Peyer's patch (tissue), 4 donors: ENCODE measurements around the gene NEB. TPM values are rescaled to one million over a fixed set of nuclear protein-coding genes. Genes with fewer than 3 reads are reported as not detected.

Source experiments
- DNase-seq, 3 donors: peaks; one replicate each; pipeline ENCODE4 v3.0.0-alpha.2; 2017 to 2019
- H3K27ac ChIP-seq, 4 donors: fragments of 200-600 bp; sonication (generic); one replicate each; pipeline ENCODE4 v1.5.1; 2016 to 2019
- H3K27me3 ChIP-seq, 2 donors: fragments of 200-600 bp; sonication (generic); one replicate each; pipeline ENCODE4 v1.5.1; 2019
- H3K36me3 ChIP-seq, 3 donors: fragments of 200-600 bp; sonication (generic); one replicate each; pipeline ENCODE4 v1.5.1; 2016 to 2019
- H3K4me1 ChIP-seq, 4 donors: fragments of 200-600 bp; sonication (generic); one replicate each; pipeline ENCODE4 v1.5.1; 2016 to 2019
- H3K4me3 ChIP-seq, 4 donors: fragments of 200-600 bp; sonication (generic); 1 replicate in 3 of 4; 2 replicates in 1 of 4; pipeline ENCODE4 v1.5.1; 2016 to 2019; ENCODE audit warnings: mild to moderate bottlenecking in 1 of 4
- H3K9me3 ChIP-seq, 4 donors: fragments of 200-600 bp; sonication (generic); one replicate each; pipeline ENCODE4 v1.5.1; 2016 to 2019; ENCODE audit warnings: mild to moderate bottlenecking in 1 of 4
- POLR2A ChIP-seq, 2 donors: fragments of 450-650 bp; IDR thresholded peaks; one replicate each; pipeline ENCODE4 v1.5.1; 2017; ENCODE audit warnings: antibody characterized with exemption in 2 of 2, mild to moderate bottlenecking in 2 of 2, moderate library complexity in 2 of 2
- total RNA-seq, 4 donors: library from RNA; depleted of rRNA; stranded (reverse); fragments of >200 nt; gene quantifications; one replicate each; pipeline ENCODE4 v1.1.0, GENCODE V29; 2016
- TF ChIP-seq, protein P1 (sequence below), 6 experiments: fragments of 450-650 bp in 4 of 6; fragments of 200-600 bp in 2 of 6; sonication (generic) in 1 of 6; IDR thresholded peaks; one replicate each; pipeline ENCODE4 v1.5.1; 2017 to 2019; ENCODE audit warnings: antibody characterized with exemption in 6 of 6, mild to moderate bottlenecking in 3 of 6, moderate library complexity in 1 of 6

NEB gene
- total RNA-seq, 4 donors from 2014 or later: 2.7 to 5.1 (median 4.2) TPM

- no peak for DNase-seq
- peaks cover 0 to 55% (median 0%) of the 10 kb centered on the region in 3 donors for H3K36me3 ChIP-seq
Measured at GRCh38 chr2:151478011-151478410, 256.3 kb downstream of the NEB start.

DNA sequence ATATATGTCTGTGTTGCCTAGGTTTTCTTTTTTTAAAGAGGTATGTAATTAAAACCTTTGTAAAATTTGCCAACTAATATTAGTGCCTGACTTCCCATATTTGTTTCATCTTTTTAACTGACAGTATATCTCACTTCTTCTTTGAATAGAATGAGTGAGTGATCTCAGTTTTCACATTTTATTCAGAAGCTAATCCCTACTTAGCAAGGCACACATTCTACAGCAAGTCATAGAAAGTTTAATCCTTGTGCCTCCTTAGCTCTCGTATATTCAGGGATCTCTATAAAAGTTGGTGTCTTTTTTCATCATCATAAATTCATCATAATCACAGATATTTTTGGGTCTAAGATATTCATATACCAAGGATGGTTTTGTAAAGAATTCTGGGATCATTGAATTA, 258.0 kb downstream of the NEB start:
- no peaks in the 10 kb centered on the region for H3K4me1 ChIP-seq
- no peak overlapping the region for H3K27ac ChIP-seq
- H3K36me3 ChIP-seq: peaks cover 0 to 57% (median 0%) of the 10 kb centered on the region in 3 donors
- no peaks in the 10 kb centered on the region for H3K27me3 ChIP-seq
- TF ChIP-seq, protein P1, sequence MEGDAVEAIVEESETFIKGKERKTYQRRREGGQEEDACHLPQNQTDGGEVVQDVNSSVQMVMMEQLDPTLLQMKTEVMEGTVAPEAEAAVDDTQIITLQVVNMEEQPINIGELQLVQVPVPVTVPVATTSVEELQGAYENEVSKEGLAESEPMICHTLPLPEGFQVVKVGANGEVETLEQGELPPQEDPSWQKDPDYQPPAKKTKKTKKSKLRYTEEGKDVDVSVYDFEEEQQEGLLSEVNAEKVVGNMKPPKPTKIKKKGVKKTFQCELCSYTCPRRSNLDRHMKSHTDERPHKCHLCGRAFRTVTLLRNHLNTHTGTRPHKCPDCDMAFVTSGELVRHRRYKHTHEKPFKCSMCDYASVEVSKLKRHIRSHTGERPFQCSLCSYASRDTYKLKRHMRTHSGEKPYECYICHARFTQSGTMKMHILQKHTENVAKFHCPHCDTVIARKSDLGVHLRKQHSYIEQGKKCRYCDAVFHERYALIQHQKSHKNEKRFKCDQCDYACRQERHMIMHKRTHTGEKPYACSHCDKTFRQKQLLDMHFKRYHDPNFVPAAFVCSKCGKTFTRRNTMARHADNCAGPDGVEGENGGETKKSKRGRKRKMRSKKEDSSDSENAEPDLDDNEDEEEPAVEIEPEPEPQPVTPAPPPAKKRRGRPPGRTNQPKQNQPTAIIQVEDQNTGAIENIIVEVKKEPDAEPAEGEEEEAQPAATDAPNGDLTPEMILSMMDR (IDR thresholded peaks at IDR 0.05): no peak
- no peak for TF ChIP-seq POLR2A (IDR thresholded peaks at IDR 0.05)
- no peak overlapping the region for H3K4me3 ChIP-seq
- H3K9me3 ChIP-seq: no peaks in the 10 kb centered on the region
- no peak for DNase-seq

More at GRCh38 chr2:151478011-151478410, 256.3 kb downstream of the NEB start:
- no peaks in the 10 kb centered on the region for H3K4me1 ChIP-seq
- no peaks in the 10 kb centered on the region for H3K27me3 ChIP-seq
- no peaks in the 10 kb centered on the region for H3K9me3 ChIP-seq
- TF ChIP-seq POLR2A (IDR thresholded peaks at IDR 0.05): no peak
- TF ChIP-seq, protein P1 (IDR thresholded peaks at IDR 0.05): no peak
- no peak overlapping the region for H3K4me3 ChIP-seq
- H3K27ac ChIP-seq: no peak overlapping the region

- peaks cover 0 to 64% (median 0%) of the 10 kb centered on the region in 3 donors for H3K36me3 ChIP-seq
- no peak overlapping the region for H3K27ac ChIP-seq
- no peak overlapping the region for H3K4me3 ChIP-seq
- TF ChIP-seq POLR2A (IDR thresholded peaks at IDR 0.05): no peak
- TF ChIP-seq, protein P1 (IDR thresholded peaks at IDR 0.05): no peak
- no peaks in the 10 kb centered on the region for H3K4me1 ChIP-seq
- DNase-seq: no peak
- H3K9me3 ChIP-seq: no peaks in the 10 kb centered on the region
- H3K27me3 ChIP-seq: no peaks in the 10 kb centered on the region
Measured at GRCh38 chr2:151475071-151475470, 259.2 kb downstream of the NEB start.

DNA sequence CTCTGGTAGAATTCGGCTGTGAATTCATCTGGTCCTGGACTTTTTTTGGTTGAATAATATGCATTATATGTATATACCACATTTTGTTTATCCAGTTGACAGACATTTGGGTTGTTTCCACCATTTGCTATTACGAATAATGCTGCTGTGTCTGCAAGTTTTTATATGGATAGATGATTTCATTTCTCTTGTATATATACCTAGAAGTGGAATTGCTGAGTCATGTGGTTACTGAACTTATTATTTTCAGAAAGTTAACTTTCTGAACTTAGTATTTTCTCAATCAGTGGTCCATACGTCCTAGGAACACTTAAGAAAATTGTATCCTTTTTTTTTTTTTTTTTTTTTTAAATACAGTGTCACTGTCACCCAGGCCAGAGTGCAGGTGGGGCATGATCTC, 261.3 kb downstream of the NEB start:
- DNase-seq: no peak
- TF ChIP-seq POLR2A (IDR thresholded peaks at IDR 0.05): no peak
- TF ChIP-seq, protein P1 (IDR thresholded peaks at IDR 0.05): no peak
- Histone ChIP-seq H3K27me3 (no peaks in the 10 kb centered on the region), H3K4me1 (no peaks in the 10 kb centered on the region), H3K9me3 (no peaks in the 10 kb centered on the region), H3K4me3 (no peak overlapping the region), H3K27ac (no peak overlapping the region), H3K36me3 (peaks cover 0 to 84% (median 0%) of the 10 kb centered on the region in 3 donors)

- Histone ChIP-seq H3K4me1 (no peaks in the 10 kb centered on the region), H3K9me3 (no peaks in the 10 kb centered on the region), H3K27me3 (no peaks in the 10 kb centered on the region), H3K36me3 (peaks cover 0 to 78% (median 0%) of the 10 kb centered on the region in 3 donors), H3K27ac (no peak overlapping the region), H3K4me3 (no peak overlapping the region)
- no peak for DNase-seq
- no peak for TF ChIP-seq POLR2A (IDR thresholded peaks at IDR 0.05)
- TF ChIP-seq, protein P1 (IDR thresholded peaks at IDR 0.05): no peak
Measured at GRCh38 chr2:151470556-151470955, 263.7 kb downstream of the NEB start.

GRCh38 chr2:151465771-151466170, 268.5 kb downstream of the NEB start:
- TF ChIP-seq, protein P1 (IDR thresholded peaks at IDR 0.05): no peak
- TF ChIP-seq POLR2A (IDR thresholded peaks at IDR 0.05): no peak

More at GRCh38 chr2:151465771-151466170, 268.5 kb downstream of the NEB start:
- Histone ChIP-seq H3K9me3 (no peaks in the 10 kb centered on the region), H3K4me1 (no peaks in the 10 kb centered on the region), H3K36me3 (peaks cover 0 to 83% (median 0%) of the 10 kb centered on the region in 3 donors), H3K27ac (no peak overlapping the region), H3K4me3 (no peak overlapping the region), H3K27me3 (no peaks in the 10 kb centered on the region)
- no peak for DNase-seq
